PFSK-1 (cell line): ENCODE data around the gene CHRND.

ENCODE experiments used
- FOXP2 ChIP-seq: optimal IDR thresholded peaks from 2 replicates; pipeline ENCODE3; 2011; ENCODE audit warnings: borderline replicate concordance, control low read depth, inconsistent platforms; ENCODE audit not compliant: insufficient read depth; ENCODE audit errors: extremely low read length, extremely low read depth
- POLR2AphosphoS5 ChIP-seq: IDR thresholded peaks from 2 replicates; pipeline ENCODE4 v1.6.1; 2012; ENCODE audit warnings: low read depth, mild to moderate bottlenecking, control low read depth, low read length, moderate library complexity
- REST ChIP-seq, 2 experiments: IDR thresholded peaks; 2 replicates each; pipeline versions ENCODE4 v1.6.1 to v1.8.0; 2011 to 2012; ENCODE audit warnings: low read depth in 2 of 2, low read length in 2 of 2, control low read depth in 1 of 2, inconsistent platforms in 1 of 2, mild to moderate bottlenecking in 1 of 2, moderate library complexity in 1 of 2; ENCODE audit not compliant: insufficient read depth in 1 of 2
- SIN3A ChIP-seq: IDR thresholded peaks from 2 replicates; pipeline ENCODE4 v1.6.1; 2012; ENCODE audit warnings: mild to moderate bottlenecking, low read length, moderate library complexity, borderline replicate concordance; ENCODE audit not compliant: insufficient read depth
- TAF1 ChIP-seq: IDR thresholded peaks from 2 replicates; pipeline ENCODE4 v1.6.1; 2012; ENCODE audit warnings: low read length, control low read depth, borderline replicate concordance; ENCODE audit not compliant: insufficient read depth

CHRND gene

GRCh38 chr2:232541961-232542714, 16.2 kb downstream of the CHRND start:
- TF ChIP-seq POLR2AphosphoS5 (no peak), TAF1 (no peak), REST (IDR thresholded peaks at IDR 0.05; ENCODE audit: insufficient read depth in 1 of 2, low read depth in 2 of 2, low read length in 2 of 2) (no peak), SIN3A (no peak), FOXP2 (no peak)

- TF ChIP-seq SIN3A (no peak), TAF1 (no peak), POLR2AphosphoS5 (no peak), REST (IDR thresholded peaks at IDR 0.05; ENCODE audit: insufficient read depth in 1 of 2, low read depth in 2 of 2, low read length in 2 of 2) (no peak), FOXP2 (no peak)
These were observed 16.9 kb downstream of the CHRND start for GRCh38 chr2:232542715-232543467.

- TF ChIP-seq POLR2AphosphoS5: no peak
These were observed 17.5 kb downstream of the CHRND start for GRCh38 chr2:232543491-232543890.

GRCh38 chr2:232543928-232544631, 18.1 kb downstream of the CHRND start:
- TF ChIP-seq TAF1: no peak
- no peak for TF ChIP-seq POLR2AphosphoS5

GRCh38 chr2:232544674-232545073, 18.7 kb downstream of the CHRND start:
- TF ChIP-seq TAF1 (no peak), POLR2AphosphoS5 (no peak), SIN3A (no peak), REST (IDR thresholded peaks at IDR 0.05; ENCODE audit: insufficient read depth in 1 of 2, low read depth in 2 of 2, low read length in 2 of 2) (no peak), FOXP2 (no peak)
